ENCODE measurements around the gene B3GAT1.

The B3GAT1 gene

GRCh38 chr11:134395002-134395401 lies 17.0 kb downstream of the B3GAT1 start:
- H3K27ac ChIP-seq, result no peak overlapping the region
- TF ChIP-seq CTCF (IDR thresholded peaks at IDR 0.05) (no peak), ZFX (IDR thresholded peaks at IDR 0.05; ENCODE audit: borderline replicate concordance) (no peak)

- no peak overlapping the region for H3K27ac ChIP-seq
- TF ChIP-seq ZFX (IDR thresholded peaks at IDR 0.05; ENCODE audit: borderline replicate concordance) (no peak), CTCF (IDR thresholded peaks at IDR 0.05) (no peak)
Measured at GRCh38 chr11:134394311-134394710, 17.7 kb downstream of the B3GAT1 start.

GRCh38 chr11:134393638-134394037 lies 18.4 kb downstream of the B3GAT1 start:
- H3K27ac ChIP-seq, result no peak overlapping the region
- TF ChIP-seq CTCF (IDR thresholded peaks at IDR 0.05) (peak; percentile 65), ZFX (IDR thresholded peaks at IDR 0.05; ENCODE audit: borderline replicate concordance) (no peak)

- TF ChIP-seq ZFX (IDR thresholded peaks at IDR 0.05; ENCODE audit: borderline replicate concordance) (no peak), CTCF (IDR thresholded peaks at IDR 0.05) (no peak)
- no peak overlapping the region for H3K27ac ChIP-seq
Measured at GRCh38 chr11:134392953-134393615, 19.0 kb downstream of the B3GAT1 start.

GRCh38 chr11:134391656-134392055 lies 20.4 kb downstream of the B3GAT1 start:
- no peak overlapping the region for H3K27ac ChIP-seq
- TF ChIP-seq CTCF (IDR thresholded peaks at IDR 0.05) (no peak), ZFX (IDR thresholded peaks at IDR 0.05; ENCODE audit: borderline replicate concordance) (no peak)

- H3K27ac ChIP-seq, result no peak overlapping the region
- TF ChIP-seq ZFX (IDR thresholded peaks at IDR 0.05; ENCODE audit: borderline replicate concordance) (no peak), CTCF (IDR thresholded peaks at IDR 0.05) (peak; percentile 26)
Measured at GRCh38 chr11:134390706-134391569, 21.1 kb downstream of the B3GAT1 start.
